UCSD-AML1 (cell line): ENCODE measurements around the gene CPXCR1.
"Not testable (repeated sequence)": the region's sequence is repeated elsewhere in the genome, so short reads cannot be mapped to it uniquely, and the experiment has no call there.

Source experiments
- DNase-seq: peaks from one replicate; lab custom pipeline; 2025; ENCODE audit not compliant: unreplicated experiment; lab: John Stamatoyannopoulos, UW

The CPXCR1 gene

GRCh38 chrX:88746925-88747324 lies at the start of gene CPXCR1:
CPXCR1 (plus strand) TSS chrX:88747225; CDS start chrX:88753415, 6,190 bp downstream.
- no peak for DNase-seq

GRCh38 chrX:88735835-88736234 lies 11.2 kb upstream of the CPXCR1 start:
- DNase-seq = no peak

GRCh38 chrX:88746215-88746614 lies 810 bp upstream of the CPXCR1 start:
- DNase-seq = not testable (repeated sequence)

- DNase-seq = not testable (repeated sequence)
Measured at GRCh38 chrX:88752339-88752738, 5.3 kb downstream of the CPXCR1 start.

- no peak for DNase-seq
Measured at GRCh38 chrX:88789825-88790224, 42.8 kb downstream of the CPXCR1 start.
